HG03159 (cell line): ENCODE measurements around the gene USP22.
"Not testable (repeated sequence)": the region's sequence is repeated elsewhere in the genome, so short reads cannot be mapped to it uniquely, and the experiment has no call there.

Source experiments
- ATAC-seq: cut with Tn5 transposase; IDR thresholded peaks from one replicate; pipeline ENCODE4 v1.9.1; 2021; ENCODE audit warnings: mild to moderate bottlenecking, moderate library complexity; ENCODE audit not compliant: unreplicated experiment

The USP22 gene

GRCh38 chr17:21042458-21043295 lies at the start of gene USP22:
Gene USP22 (minus strand): TSS chr17:21043011. CDS start chr17:21042835, 176 bp downstream.
- peak; percentile 55 for ATAC-seq

- no peak for ATAC-seq
Measured at GRCh38 chr17:21090902-21091618, 48.2 kb upstream of the USP22 start.

- peak; percentile 63 for ATAC-seq
Measured at GRCh38 chr17:21089933-21090901, 47.4 kb upstream of the USP22 start.

- no peak for ATAC-seq
Measured at GRCh38 chr17:21089145-21089544, 46.3 kb upstream of the USP22 start.

GRCh38 chr17:21085707-21086106 lies 42.9 kb upstream of the USP22 start:
- no peak for ATAC-seq

- not testable (repeated sequence) for ATAC-seq
Measured at GRCh38 chr17:21085280-21085679, 42.5 kb upstream of the USP22 start.

GRCh38 chr17:21082001-21082436 lies 39.2 kb upstream of the USP22 start:
- ATAC-seq, result no peak

GRCh38 chr17:21079196-21079595 lies 36.4 kb upstream of the USP22 start:
- no peak for ATAC-seq

GRCh38 chr17:21078016-21078780 lies 35.4 kb upstream of the USP22 start:
- ATAC-seq, result no peak

- no peak for ATAC-seq
Measured at GRCh38 chr17:21077281-21077680, 34.5 kb upstream of the USP22 start.

GRCh38 chr17:21076242-21076641 lies 33.4 kb upstream of the USP22 start:
- ATAC-seq, result no peak

- ATAC-seq, result no peak
Measured at GRCh38 chr17:21075739-21076085, 32.9 kb upstream of the USP22 start.

GRCh38 chr17:21072745-21073197 lies 30.0 kb upstream of the USP22 start:
- ATAC-seq, result no peak

- ATAC-seq, result no peak
Measured at GRCh38 chr17:21066394-21066793, 23.6 kb upstream of the USP22 start.

- peak; percentile 83 for ATAC-seq
Measured at GRCh38 chr17:21061971-21062526, 19.2 kb upstream of the USP22 start.

- no peak for ATAC-seq
Measured at GRCh38 chr17:21061158-21061835, 18.5 kb upstream of the USP22 start.

- ATAC-seq, result no peak
Measured at GRCh38 chr17:21059761-21060160, 16.9 kb upstream of the USP22 start.

GRCh38 chr17:21058098-21058893 lies 15.5 kb upstream of the USP22 start:
- no peak for ATAC-seq
